ENCODE results near the gene NXPH1. TPM values are rescaled to one million over a fixed set of nuclear protein-coding genes. Genes with fewer than 3 reads are reported as not detected.

Gene NXPH1
- total RNA-seq, 1 donor from 2014 or later = not detected

DNA sequence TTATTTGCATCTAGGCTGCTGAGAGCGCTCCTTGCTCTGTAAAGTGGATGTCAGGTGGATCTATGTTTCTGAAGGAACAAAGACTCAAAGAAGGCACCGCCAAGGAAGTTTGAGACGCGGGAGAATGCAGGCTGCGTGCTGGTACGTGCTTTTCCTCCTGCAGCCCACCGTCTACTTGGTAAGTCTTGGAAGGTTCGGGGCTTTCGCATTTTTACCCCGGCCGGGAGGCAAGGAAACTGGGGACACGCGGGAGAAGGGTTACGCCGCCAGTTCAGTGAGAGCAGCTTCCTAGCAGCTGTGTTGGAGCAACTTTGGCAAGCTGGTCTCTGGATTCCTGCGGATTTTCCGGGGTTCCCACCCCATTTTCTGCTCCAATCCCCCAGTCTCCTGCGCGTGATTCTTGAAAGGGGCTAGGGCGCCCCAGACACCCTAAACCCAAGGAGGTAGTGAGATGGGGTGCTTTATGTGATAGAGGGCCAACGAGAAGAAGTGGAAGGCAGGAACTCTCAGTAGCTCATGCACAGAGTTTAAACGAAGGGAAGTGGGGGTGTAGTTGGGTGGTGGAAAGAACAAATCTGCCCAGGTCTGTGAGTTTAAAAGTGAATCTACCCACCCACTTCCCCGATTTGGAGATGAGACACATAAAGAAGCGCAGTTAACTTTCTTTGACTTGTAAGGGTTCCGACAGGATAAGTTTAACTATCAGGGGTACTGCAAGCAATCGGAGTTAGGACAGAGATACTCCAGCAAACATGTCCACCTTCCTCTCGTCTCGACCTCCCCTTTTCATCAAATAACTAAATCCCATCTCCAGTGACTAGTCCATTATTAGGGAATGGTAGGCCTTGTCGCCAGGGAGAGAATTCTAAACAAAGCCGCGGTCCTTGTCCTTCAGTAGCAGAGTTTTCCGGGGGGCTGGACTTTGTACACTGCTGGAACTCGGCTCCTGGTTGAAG, 2.5 kb downstream of the NXPH1 start:
- DNase-seq (ENCODE audit: low read depth in 2 of 2) = no peak

DNA sequence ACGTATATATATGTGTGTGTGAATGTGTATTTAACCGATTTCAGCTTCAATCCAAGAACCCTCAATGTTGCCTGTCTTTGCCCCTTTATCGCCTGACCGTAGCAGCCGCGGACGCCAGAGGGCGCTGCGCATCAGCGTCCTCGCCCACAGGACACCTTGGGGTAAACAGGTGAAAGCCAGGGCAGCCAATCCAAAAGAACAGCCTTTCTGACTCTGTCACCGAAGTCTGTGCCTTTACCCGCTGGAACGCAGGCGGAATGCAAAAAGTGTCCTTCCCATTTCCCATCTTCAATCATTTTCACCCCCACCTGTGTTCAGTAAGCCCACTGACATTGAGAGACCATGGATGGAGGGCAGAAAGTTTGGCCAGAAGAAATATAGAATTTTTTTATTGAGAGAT, 3.6 kb downstream of the NXPH1 start:
- DNase-seq (ENCODE audit: low read depth in 2 of 2) = peak in 1 of 2 donors; percentile 26

DNA sequence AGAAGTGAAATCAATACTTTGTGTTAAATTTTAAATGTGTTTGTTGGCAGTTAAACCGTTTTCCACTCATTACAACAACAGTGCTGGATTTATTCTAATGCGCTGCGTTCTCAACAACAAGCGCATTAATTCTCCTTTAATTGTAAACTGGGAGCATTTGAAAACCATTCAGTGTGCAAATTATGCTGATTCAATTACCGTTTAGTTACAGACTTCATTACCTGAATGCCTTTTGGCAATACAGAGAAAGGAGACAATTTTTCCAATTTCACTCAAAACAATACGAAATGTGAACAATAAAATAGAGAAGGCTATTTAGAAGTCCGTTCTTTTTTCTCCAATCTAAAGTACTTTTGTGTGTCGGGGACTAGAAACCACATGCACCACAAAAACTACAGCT, 4.2 kb downstream of the NXPH1 start:
- no peak for DNase-seq (ENCODE audit: low read depth in 2 of 2)

DNA sequence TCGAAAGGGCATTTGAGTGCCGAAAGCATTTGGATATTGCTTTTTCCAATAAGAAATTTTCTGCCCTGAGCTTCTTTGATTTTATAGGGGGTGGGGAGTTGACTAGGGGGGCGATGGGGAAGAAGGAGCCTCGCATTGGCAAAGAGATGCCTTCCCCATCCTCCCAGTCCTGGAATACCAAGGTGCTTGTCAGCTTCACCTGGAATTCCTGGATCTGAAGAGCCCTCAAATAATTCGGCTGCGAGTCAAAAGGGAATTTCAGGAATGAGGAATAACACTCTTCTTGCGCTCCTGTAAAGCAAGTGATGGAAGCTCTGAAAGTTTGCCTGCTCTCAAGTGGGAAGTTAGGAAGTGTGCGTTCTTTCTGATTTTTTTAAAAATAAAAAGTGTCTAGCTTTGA, 7.3 kb downstream of the NXPH1 start:
- DNase-seq (ENCODE audit: low read depth in 2 of 2) = no peak

DNA sequence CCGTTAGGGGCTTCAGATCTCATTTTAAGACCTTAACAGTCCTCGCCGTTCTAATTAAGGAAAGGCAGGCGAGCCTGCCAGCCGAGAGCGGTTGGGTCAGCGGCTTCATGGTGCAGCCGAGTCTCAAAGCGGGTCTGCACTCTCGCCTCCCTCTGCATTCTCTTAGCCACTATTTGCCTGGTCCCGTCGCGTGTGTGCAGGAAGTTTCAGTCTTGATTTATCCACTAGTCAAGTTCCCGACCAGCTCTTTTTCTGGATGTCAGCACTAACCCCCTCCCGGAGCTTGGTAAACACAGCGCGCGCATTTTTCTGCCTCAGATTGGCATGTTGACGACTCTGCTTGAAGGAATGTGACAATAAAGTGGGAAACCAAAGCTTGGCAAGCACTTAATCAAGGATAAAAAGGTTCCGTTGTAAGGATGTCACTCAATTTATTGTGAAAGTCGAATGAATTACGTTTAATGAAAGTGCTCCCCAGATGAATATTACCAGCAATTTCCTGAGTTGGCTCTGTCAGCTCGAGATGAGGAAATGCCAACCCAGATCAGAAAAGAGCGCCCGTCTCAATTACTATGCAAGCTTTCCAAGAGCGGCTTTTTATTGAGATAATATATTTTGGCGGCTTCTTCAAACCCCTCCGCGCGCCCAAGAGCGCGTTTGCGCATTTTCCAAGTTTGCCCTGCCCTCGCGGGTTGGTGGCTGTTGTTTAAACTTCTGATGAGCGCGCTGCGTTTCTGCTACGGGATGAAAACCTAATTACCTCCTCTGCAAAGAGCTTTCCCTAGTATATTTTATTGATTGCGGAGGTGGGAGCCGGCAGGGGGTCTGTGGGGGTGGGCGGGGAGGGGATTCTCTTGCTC, 7.9 kb downstream of the NXPH1 start:
- no peak for DNase-seq (ENCODE audit: low read depth in 2 of 2)

DNA sequence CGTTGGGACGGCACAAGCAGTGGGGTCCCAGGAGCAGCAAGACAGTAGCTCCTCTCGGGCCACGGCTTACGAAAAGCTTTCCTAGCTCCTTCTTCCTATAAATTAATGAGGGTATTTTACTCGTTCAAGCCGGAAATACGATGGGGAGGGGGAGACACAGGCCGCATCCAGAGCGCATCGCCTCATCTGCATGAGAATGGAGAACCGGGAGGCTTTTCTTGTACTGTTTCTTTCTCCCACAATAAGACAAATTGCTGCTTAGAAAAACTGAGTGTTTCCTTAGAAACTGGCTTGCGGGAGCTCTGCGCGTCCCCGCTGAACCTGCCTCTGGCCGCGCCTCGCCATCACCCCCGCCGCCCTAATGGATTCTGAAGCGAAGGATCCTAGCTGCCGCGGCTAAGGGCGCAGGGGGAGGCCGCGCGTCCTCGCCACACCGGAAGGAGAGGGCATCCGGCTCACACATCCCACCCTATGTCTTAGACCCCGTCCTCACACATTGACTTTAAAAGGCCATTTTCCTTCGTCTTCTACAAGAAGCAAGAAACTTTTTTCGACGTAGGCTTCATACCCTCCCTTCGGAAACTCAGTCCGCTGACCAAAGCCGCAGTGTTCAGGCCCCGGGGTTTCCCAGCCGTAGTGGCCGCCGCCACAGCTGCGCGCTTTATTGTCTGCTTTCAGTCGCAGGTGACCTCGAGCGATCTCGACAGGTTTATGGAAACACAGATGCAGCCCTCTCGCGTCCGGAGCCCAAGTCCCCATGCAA, 8.8 kb downstream of the NXPH1 start:
- DNase-seq (ENCODE audit: low read depth in 2 of 2) = no peak

DNA sequence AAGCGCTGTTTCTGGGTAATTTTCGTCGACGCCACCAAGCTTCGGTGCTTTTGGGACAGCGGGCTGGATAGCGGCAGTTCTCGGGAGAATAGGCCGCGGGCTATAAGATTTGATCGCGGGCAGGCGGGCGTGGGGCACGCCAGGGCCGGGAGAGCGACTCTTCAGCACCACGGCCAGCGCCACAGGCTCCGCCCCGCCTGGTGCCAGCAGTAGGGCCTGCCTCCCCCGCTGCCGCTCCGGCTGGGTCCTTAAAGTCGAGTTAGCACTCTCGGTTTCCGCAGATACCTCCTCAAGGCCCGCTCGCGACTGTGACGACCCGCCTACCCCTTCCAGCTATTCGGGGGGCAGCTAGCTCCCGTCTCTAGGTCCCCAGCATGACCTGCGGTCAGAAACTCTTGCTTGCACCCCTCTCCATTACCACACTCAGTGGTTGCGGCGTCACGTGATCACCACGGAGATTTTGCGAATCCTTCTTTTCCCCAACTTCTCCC, 9.4 kb downstream of the NXPH1 start:
- peak in 1 of 2 donors; percentile 48 for DNase-seq (ENCODE audit: low read depth in 2 of 2)

DNA sequence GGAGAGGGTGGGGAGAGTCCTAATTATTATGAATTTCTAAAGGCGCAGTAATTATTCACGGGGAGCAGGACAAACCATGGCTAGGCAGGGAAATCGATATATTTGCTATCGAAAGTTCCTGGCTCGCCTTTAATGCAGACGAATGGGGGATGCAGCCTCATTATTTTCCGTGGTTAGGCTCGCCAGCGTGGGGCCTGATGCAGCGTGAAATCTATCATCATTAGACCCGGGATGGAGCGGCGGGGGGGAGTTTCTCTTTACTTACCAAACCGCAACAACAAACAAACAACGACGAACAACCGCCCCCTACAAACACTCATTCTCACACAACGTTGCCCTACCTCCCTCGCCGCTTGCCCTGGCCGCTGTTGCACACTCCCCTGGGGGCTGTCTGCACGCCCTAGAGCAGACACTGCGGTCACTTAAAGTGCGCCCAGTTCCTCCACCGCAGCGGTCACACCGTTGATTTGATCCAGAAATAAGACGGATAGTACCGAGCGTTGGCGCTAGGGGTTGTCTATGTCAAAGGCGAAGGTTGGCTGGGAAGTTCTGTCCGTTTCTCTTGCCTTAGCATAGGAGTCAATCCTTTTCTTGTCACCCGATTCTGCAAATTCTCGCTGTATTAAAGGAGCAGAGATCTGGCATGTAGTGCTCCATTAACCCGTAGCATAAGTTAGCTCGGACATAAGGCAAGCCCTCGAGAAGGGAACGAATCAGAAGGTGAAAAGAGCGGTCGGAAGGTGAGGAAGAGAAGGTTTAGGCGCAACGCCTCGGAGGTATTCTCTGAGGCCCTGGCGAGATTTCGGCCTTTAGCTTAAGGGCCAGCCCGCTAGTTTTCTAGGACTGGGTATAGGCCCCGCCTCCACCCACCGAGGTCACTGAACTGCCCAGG, 10.4 kb downstream of the NXPH1 start:
- DNase-seq (ENCODE audit: low read depth in 2 of 2) = peak in 1 of 2 donors; percentile 2

DNA sequence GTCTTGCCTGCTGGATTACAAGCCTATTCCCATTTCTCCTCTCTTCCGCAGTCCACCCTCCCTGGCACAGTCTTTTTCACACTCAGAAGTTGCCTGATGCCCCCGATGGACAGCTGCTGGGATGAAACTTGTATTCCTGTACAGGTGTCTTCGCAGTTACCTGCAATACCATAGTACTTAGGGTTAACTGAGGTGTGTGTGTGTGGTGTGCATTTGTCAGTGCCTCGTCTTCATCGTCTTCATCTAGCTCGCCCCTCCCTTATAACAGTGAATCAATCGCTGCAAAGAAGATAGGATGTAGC, 11.0 kb downstream of the NXPH1 start:
- no peak for DNase-seq (ENCODE audit: low read depth in 2 of 2)

DNA sequence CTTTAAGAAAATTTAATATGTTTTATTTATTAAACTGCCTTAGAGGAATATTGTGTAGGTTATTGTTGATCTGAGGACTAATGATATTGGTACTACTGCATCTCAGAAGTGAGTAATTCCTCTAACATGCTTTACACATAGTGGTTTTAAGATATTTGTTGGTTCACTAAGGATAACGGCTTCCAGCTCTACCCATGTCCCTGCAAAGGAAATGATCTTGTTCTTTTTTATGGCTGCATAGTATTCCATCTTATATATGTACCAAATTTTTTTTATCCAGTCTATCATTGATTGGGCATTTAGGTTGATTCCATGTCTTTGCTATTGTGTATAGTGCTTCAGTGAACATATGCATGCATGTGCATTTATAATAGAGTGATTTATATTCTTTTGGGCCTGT, 20.1 kb downstream of the NXPH1 start:
- no peak for DNase-seq (ENCODE audit: low read depth in 2 of 2)

DNA sequence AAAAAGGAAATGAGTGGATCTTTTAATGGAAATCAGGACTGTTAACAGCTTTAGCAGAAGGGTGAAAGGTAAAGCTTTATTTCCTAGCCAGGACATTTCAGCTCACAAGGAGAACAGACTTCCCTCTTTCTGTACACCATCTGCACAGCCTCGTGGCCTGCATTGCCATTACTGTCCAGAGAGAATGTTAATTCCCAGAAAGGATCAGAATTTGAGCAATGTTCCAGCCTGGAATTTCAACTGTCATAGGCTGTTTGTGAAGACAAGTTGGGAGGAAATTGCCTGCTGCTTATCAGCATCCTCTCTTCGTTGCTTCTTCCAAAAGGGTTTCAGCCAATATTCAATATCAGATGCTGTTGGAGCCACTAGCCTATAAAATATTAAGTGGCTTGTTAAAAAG, 22.0 kb downstream of the NXPH1 start:
- DNase-seq (ENCODE audit: low read depth in 2 of 2) = no peak

DNA sequence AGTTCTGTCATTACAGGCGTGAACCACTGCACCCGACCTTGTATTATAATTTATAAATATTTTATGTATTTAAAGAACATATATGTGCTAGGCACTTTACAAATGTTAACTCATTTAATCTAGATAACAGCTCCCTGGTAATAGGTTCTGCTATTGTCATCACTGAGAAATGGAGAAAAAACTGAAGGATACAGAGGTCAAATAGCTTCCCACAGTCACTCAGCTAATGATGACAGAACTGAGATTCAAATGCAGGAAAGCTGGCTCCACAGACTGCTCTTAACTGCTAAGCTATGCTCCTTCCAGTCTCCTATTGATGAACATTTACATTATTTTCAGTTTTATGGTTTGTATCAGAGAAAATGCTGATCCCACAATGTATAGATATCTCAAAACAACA, 28.9 kb downstream of the NXPH1 start:
- no peak for DNase-seq (ENCODE audit: low read depth in 2 of 2)

DNA sequence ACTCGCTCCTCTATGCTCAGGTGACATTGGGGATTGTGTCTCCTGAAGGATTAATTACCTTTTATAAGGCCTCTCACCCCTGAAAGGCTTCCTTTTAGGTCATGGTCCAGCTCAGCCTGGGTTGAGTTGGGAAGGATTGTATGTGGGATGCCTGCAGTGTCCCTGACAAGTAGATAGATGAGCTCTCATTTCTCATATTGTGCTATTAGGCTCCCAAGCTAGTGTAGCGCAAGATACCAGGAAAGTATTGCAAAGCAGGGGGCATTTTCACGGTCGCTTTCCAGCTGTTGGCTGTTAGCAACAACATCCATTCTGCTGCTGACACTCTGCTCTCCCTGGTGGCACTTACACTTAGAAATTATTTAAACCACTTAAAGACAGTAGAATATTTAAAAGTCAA, 31.9 kb downstream of the NXPH1 start:
- DNase-seq (ENCODE audit: low read depth in 2 of 2) = no peak

DNA sequence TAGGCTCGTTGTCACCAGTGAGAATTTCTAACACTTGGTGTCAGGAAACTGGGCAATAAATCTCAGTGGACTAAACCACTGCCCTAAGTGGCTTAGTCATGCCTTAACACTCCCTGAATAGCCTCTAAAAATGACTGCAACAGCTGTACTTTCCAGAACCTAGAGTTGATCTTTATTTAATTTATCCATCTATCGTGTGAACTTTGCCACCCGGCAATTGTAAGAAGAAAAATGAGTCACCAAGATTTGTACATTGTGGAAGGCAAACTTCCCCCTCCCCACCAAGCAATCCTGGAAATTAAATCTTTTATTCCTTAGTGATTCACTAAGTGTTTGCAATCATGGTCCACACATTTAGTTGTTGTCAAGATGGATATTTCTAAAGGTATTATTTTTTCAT, 47.1 kb downstream of the NXPH1 start:
- DNase-seq (ENCODE audit: low read depth in 2 of 2) = no peak

DNA sequence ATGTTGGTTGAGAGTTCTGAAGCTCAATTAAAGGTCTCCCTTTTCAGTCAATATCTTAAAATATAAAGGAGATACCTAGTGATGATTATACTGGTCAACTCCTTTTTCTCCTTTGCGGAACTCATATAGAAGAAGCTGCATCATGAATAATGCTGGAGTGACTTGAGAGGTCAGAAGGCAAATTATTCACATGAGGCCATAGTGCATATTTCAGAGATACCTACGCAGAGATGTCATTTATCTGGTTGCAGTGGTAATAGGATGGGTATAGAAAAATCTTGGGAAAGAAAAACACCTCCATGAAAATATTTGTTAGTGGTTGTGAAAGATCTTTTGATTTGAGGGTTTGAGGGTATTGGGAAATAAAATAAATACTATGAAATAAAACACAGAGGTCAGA, 47.7 kb downstream of the NXPH1 start:
- DNase-seq (ENCODE audit: low read depth in 2 of 2) = no peak

DNA sequence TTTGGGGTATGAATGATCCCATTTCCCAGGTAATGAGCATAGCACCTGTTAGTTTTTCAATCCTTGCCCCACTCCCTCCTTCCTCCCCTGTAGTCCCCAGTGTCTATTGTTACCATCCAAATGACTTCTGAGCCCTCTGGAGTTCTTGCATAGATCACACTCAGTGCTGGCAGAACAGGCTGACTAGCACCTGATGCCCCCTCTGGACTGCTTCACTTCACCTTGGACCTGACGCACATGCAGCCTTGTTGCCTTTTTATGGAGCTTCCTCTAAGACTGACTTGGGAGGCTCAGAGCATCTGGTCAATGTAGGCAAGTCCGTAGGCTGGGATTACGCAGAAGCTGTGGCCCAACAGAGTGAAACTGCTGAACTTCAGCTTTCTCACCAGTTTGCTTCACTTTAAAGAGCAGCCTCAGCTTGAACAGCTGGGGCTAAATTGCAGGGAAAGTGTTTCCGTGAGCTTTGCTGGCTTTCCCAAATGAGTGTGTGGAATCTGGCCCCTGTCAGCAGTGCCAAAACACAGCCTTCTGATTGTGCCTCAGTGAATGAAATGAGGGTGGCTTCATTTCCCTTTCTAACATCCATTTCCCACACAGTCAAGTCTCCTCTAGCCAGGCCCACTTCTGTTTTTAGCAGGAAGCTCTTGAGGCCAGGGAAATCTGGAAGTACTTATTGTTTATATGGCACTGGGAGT, 48.5 kb downstream of the NXPH1 start:
- no peak for DNase-seq (ENCODE audit: low read depth in 2 of 2)

DNA sequence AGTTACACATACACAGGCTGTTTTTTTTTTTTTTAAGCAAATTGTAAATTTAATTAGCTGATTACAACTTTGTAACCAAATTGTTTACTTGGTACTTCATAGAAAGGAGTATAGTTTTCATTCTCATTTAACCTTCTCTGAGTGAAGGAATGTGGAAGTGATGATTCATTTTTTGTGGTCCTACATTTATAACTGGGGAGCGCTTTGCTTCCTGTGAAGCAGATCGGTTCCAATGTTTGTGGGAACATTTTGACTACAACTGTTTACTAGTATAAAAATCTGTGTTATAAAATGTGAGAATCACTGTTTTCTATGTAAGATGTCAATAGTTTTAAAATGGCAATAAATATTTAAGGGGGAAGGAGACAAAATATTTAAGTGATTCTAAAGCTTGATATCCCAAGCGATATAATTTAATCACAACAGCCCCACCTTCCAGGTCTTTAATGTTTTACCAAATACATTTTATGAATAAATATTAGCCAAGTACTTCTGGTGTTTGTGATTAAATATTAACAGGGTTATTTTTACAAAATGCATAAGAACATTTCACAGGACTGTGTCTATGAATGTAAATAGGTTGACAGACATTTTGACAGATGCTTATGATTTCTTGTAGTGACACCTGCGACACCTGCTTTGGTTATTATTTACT, 57.1 kb downstream of the NXPH1 start:
- DNase-seq (ENCODE audit: low read depth in 2 of 2) = no peak

DNA sequence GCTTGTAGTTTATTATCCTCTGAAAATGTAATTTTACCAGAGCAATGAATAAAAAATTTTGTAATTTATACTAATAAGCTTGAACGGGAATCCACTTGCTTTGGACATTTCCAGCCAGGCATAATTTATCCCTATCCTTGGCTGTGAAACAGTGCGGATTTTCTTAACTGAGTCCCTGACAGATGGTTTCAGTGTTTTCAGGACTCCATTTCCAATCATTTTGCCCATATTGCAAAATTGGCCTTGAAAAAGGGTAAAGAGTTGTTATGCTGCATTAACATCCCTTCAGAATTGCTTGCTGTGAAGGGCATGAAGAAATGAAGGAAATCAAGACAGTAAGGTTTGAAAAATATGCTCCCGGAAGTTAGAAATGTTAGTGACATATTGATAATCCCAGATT, 57.7 kb downstream of the NXPH1 start:
- DNase-seq (ENCODE audit: low read depth in 2 of 2) = no peak

Data from dermis microvascular lymphatic vessel endothelial cell (primary cell).